ENCODE measurements around the gene SMARCD3. TPM values are rescaled to one million over a fixed set of nuclear protein-coding genes. Genes with fewer than 3 reads are reported as not detected.
A peak's percentile ranks its signal among the peaks of the same experiment; 100 is the strongest.

The SMARCD3 gene
- polyA plus RNA-seq, 5 donors, result 75.4 to 137 (median 112) TPM

GRCh38 chr7:151251328-151251688 is 2.8 kb upstream of the SMARCD3 start:
- peak in 1 of 2 donors; percentile 66 for DNase-seq

GRCh38 chr7:151250181-151251132 is 2.0 kb upstream of the SMARCD3 start:
- DNase-seq, result no peak

- DNase-seq, result peak; percentile 71 to 76
These were observed 1.2 kb upstream of the SMARCD3 start for GRCh38 chr7:151249732-151250072.

GRCh38 chr7:151249034-151249731 is 689 bp upstream of the SMARCD3 start:
- DNase-seq, result no peak

- DNase-seq, result no peak
These were observed 716 bp downstream of the SMARCD3 start for GRCh38 chr7:151247611-151248345.

- no peak for DNase-seq
These were observed 1.5 kb downstream of the SMARCD3 start for GRCh38 chr7:151246851-151247580.

- no peak for DNase-seq
These were observed 2.2 kb downstream of the SMARCD3 start for GRCh38 chr7:151246102-151246850.

GRCh38 chr7:151245360-151246101 is 3.0 kb downstream of the SMARCD3 start:
- no peak for DNase-seq

- DNase-seq, result no peak
These were observed 3.6 kb downstream of the SMARCD3 start for GRCh38 chr7:151244841-151245346.

GRCh38 chr7:151244196-151244840 is 4.2 kb downstream of the SMARCD3 start:
- no peak for DNase-seq

GRCh38 chr7:151243408-151244195 is 4.9 kb downstream of the SMARCD3 start:
- no peak for DNase-seq

- DNase-seq, result no peak
These were observed 5.5 kb downstream of the SMARCD3 start for GRCh38 chr7:151243045-151243349.

GRCh38 chr7:151242159-151243044 is 6.1 kb downstream of the SMARCD3 start:
- no peak for DNase-seq

- no peak for DNase-seq
These were observed 6.8 kb downstream of the SMARCD3 start for GRCh38 chr7:151241755-151242096.

- DNase-seq, result no peak
These were observed 7.3 kb downstream of the SMARCD3 start for GRCh38 chr7:151240942-151241754.

- no peak for DNase-seq
These were observed 8.0 kb downstream of the SMARCD3 start for GRCh38 chr7:151240536-151240935.

Measured in right lung (tissue), 5 donors.